GM21576 (cell line): ENCODE data around the gene CCDC15.
"Not testable (repeated sequence)": the region's sequence is repeated elsewhere in the genome, so short reads cannot be mapped to it uniquely, and the experiment has no call there.

Experiments
- ATAC-seq: cut with Tn5 transposase; IDR thresholded peaks from one replicate; pipeline ENCODE4 v1.9.1; 2021; ENCODE audit warnings: mild to moderate bottlenecking, moderate library complexity; ENCODE audit not compliant: unreplicated experiment

The CCDC15 gene

DNA sequence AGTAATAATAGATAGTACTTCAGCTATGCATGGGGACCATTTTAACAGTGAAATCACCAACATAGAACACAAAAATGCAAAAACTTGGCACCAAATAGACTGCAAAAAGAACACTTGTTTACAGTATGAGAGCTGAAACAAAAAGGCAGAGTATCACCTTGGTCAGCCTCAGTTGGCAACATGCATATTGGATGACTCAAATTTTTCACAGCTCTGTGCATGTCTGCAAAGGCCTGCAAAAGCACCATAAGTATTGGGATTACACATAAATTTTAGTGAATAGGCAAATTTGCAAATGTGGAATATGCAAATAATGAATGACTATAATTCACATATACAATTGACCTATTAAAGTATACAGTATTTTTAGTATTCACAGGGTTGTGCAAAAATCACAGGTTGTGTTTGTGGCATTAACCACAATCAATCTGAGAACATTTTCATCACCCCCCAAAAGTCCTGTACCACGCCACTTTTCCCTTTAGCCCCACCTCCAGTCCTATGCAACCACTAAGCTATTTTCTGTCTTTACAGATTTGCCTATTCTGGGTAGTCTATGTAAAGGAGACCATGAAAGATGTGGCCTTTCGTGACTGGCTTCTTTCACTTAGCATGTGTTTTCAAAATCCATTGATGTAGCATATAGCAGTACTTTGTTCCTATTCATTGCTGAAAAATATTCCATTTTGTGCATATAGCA is 47.2 kb downstream of the CCDC15 start:
- ATAC-seq, result no peak

GRCh38 chr11:125001849-125002248 is 47.8 kb downstream of the CCDC15 start:
- ATAC-seq, result no peak

DNA sequence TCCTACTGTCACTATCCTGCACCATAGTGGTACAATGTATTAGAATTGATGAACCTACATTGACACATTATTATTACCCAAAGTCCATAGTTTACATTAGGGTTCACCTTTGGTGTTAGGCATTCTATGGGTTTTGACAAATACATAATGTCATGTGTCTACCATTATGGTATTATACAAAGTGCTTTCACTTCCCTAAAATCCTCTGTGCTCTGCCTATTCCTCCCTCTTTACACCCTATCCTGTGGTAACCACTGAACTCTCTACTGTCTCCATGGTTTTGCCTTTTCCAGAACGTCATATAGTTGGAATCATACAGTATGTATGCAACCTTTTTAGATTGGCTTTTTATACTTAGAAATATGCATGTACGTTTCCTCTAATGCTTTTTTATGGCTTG is 51.5 kb downstream of the CCDC15 start:
- ATAC-seq, result no peak

DNA sequence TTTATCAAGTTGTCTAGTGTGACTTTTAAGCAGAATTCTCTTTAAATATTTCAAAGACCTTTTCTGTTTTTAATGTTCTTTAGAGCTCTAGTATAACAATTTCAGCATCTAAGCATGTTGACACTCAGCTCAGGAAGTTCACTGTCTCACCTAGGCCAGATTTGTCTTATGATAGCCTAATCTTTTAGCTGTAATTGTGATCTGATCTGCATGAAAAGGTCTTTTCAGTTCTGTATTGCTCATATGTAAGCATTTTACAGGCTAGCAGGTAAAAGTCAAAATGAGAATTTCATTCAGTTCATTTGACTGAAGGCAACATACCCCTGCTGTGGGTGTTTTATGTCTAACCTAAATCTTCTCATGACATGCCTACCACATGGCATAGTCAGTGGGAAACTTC is 62.4 kb downstream of the CCDC15 start:
- no peak for ATAC-seq

GRCh38 chr11:125020342-125020741 is 66.3 kb downstream of the CCDC15 start:
- ATAC-seq, result no peak

GRCh38 chr11:125022551-125022950 is 68.5 kb downstream of the CCDC15 start:
- ATAC-seq, result no peak

DNA sequence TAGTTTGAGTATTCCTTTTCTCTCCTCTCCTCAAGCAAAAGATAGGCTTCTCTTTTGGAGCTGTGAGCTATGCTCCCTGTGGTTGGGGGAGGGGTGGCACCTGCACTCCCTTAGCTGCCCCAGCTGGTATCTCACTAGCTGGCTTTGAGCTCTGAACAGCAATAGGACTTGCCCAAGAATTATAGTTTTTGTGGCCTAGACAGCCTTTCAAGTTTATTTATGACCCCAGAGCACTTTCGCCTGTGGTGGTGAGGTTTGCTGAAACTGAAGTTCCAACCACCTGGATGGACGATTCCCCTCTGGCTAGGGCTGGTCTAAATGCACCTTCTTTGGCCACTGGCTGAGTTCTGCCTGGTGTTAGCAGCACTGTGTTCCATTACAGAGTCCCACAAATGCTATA is 72.0 kb downstream of the CCDC15 start:
- no peak for ATAC-seq

GRCh38 chr11:125029431-125029830 is 75.4 kb downstream of the CCDC15 start:
- not testable (repeated sequence) for ATAC-seq

DNA sequence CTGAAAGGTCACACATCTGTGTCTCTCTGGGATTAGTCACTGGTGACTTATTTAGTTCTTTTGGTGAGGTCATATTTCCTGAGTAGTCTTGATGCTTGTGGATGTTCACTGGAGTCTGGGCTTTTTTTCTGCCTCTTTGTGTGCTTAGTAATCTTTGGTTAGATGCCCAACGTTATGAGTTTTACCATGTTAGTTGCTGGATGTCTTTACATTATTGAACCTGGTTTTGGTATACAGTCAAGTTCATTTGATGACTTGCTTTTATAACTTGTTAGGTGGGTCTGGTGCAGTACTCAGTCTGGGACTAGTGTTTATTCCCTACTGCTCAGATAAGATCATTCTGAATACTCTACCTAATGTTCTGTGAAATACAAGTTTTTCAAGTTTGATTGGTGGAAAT is 82.9 kb downstream of the CCDC15 start:
- ATAC-seq, result no peak

GRCh38 chr11:125049164-125049792 is 95.3 kb downstream of the CCDC15 start:
- ATAC-seq, result no peak

DNA sequence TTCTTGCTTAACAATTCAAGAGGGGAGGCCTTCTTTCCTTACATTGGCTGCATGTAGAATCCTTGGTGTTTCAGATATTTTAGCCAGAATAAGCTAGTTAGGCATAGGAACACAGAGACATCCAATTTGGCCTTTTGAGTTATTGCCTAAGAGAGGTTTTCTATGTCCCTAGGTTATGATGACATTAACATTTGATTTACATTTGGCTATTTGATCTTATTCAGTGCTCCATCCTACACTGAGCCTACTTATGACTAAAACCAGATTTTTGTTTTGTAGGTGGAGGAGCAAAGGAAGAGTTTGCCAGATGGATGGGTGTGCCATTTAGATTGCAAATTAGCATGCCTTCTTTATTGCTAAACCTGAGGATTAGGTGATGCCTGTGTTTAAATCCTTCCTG is 98.0 kb downstream of the CCDC15 start:
- ATAC-seq, result no peak

DNA sequence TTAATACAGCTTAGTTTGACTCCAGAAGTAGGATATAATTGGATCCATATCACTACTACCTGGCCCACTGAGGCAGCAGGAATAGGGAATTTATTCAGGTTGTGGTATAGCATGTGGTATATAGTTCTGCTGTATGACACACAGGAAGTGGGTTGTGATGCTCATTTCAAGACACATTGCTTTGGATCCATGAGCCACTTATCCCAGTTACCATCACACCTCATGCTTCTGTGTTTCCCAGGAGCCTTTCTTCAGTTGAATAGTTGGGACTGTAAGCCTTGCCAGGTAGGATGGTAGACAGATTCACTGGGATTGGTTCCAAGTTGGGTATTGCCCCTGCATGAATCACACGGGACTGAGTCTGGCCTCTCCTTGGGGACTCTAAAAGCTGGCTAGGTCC is 99.2 kb downstream of the CCDC15 start:
- no peak for ATAC-seq

DNA sequence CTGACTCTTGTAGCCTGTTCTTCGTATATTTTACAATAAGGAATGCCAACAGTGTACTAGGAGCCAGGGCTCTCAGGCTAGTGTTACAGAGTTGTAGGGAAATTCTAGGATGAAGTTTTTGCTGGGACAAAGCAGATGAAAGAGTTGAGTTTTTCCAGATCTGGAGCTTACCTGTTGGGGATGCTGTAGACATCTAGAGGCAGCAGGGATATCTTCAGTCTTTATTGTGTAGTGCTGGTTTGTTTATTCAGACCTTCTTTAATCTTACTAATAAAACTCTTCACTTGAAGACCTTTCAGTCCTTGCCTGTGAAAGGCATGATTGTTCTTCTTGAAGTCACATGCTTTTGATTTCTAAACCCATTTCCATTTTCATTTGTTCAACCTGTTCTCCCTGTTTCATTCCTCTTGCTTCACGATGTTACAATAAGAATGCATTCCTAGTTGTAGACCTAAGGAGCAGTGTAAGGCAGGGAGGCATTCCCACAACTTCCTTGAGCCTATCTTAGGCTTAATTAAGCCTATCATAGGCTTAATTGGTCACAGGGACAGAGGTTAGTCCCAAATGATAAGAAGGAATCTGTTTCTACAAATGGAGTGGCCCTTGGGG is 101.2 kb downstream of the CCDC15 start:
- ATAC-seq, result no peak

DNA sequence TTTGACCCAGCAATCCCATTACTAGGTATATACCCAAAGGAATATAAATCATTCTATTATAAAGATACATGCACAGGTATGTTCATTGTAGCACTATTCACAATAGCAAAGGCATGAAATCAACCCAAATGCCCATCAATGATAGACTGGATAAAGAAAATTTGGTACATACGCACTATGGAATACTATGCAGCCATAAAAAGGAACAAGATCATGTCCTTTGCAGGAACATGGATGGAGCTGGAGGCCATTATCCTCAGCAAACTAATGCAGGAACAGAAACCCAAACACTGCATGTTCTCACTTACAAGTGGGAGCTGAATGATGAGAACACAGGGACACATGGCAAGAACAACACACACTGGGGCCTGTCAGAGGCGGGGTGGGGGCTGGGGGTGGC is 102.1 kb downstream of the CCDC15 start:
- ATAC-seq, result not testable (repeated sequence)

DNA sequence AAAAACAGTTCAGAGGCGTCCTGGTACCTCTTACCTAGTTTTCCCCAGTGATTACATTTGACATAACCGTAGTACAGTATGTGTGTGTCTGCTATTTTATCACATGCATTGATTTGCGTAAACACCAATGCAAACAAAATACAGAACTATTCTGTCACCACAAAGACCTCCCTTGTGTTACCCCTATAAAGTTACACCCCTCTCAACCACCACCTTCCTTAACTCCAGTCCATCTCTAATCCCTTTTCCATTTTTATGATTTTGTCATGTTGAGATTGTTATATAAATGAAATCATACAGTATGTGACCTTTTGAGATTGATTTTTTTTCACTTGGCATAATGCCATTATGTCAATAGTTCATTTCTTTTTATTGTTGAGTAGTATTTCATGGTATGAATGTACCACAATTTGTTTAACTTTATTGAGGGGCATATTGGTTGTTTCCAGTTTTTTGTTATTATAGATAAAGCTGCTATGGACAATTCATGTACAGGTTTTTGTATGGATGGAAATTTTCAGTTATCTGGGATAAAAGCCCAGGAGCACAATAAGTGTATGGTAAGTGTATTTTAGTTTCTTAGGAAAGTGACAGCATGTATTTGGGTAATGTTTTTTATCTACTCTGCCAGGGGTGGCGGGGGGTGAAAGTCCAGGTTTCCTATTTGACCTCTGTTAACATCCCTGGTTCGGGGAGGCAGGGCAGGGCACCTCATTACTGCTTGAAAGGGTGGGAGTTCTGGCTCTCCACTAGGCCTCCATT is 103.1 kb downstream of the CCDC15 start:
- ATAC-seq, result no peak

- no peak for ATAC-seq
Measured at GRCh38 chr11:125057693-125058016, 103.7 kb downstream of the CCDC15 start.

- ATAC-seq, result no peak
Measured at GRCh38 chr11:125061281-125061680, 107.3 kb downstream of the CCDC15 start.

DNA sequence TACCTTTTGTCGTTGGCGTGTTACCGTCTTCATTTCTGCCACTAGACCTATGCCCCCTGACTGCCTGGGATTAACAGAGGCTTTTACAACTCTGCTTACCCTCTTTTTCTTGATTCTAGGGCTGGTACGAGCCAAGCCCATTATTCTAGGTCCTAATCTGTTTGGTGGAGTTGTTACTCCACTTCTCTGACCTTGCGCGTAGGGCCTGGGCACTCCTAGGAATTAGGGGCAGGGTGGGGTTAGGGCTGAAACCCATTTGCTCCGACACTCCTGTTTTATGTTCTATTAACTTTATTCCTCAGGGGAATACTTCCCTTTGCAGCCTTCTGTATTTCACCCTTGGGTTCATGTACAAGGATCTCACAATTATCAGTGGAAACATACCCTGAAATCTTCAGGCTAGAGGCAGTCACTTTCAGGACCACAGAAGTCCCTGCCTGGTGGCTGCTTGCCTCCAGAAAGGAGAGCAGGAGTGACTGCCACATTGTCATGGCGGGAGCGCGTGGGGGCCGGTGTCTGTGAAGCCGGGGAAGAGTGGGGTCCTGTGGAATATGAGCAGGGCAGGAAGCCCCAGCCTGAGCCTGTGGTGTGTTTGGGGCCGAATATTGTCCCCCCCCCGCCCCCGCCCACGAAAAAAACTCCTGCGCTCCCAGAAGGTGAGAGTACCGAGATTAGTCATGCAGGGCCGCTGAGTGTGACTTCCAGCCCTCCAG is 108.4 kb downstream of the CCDC15 start:
- no peak for ATAC-seq

GRCh38 chr11:125062931-125063428 is 109.0 kb downstream of the CCDC15 start, which contains the start of gene SLC37A2:
TSS of gene SLC37A2 (plus strand) at chr11:125063305. CDS start at chr11:125063368, 63 bp downstream.
- ATAC-seq, result peak; percentile 95

DNA sequence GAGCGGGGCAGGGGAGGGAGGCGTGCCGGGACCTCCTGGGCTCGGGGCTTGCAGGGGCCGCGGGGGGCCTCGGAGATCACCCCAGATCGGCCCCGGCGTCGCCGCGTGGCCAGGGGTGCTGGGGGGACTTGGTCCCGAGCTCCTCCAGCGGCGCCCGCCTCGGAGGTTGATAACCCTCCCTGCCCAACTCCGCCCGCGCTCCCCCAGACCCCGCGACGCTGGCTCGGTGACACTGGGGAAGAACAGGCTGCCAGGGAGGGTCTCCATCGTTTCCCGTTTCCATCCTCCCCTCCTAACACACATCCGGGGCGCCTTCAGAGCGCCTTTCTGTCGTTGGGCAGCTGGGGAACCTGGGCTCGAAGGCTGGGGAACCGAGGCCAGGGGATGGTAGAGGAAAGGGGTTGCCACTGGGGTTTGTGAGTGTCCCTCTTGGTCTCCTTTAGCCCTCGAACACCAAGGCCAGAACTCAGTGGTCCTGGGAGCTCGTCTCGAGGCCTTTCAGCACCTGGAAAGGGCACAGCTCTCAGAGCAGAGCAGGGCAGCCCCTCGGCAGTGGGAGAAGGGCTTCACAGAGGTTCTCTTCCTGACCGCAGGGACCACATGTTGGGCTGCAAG is 109.5 kb downstream of the CCDC15 start:
- ATAC-seq, result peak; percentile 5
